ENCODE results near the gene PRKCI. TPM values are rescaled to one million over a fixed set of nuclear protein-coding genes. Genes with fewer than 3 reads are reported as not detected.
"Not testable (repeated sequence)": the region's sequence is repeated elsewhere in the genome, so short reads cannot be mapped to it uniquely, and the experiment has no call there.

The PRKCI gene
- total RNA-seq, 1 donor from 2014 or later: 43.2 TPM

DNA sequence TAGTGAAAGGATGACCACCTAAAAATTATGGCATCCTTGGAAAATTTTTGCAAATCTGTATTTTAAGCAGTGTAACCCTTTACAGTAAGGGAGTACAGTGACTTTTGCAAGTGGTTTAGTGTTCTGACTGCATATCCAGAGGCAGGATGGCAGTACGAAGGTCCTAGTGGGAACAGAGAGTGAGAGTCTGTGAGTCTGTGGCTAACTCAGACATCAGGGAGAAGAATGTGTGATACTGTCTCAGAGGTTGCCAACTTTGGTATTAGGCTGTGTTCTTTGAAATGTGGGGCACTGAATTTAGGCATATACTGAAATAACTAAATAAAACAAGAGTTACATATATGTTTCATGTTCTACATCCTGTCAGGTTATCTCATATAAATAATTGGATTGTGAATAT is 25.7 kb downstream of the PRKCI start:
- intact Hi-C loops (cut with DNase I): no loop called here
- Histone ChIP-seq H3K4me3 (no peak overlapping the region), H3K27ac (no peak overlapping the region), H3K4me1 (no peaks in the 10 kb centered on the region), H3K9me3 (no peaks in the 10 kb centered on the region), H3K36me3 (peaks cover 9% of the 10 kb centered on the region), H3K27me3 (no peaks in the 10 kb centered on the region)
- ATAC-seq (no peak), DNase-seq (no peak)
- TF ChIP-seq, protein P1, sequence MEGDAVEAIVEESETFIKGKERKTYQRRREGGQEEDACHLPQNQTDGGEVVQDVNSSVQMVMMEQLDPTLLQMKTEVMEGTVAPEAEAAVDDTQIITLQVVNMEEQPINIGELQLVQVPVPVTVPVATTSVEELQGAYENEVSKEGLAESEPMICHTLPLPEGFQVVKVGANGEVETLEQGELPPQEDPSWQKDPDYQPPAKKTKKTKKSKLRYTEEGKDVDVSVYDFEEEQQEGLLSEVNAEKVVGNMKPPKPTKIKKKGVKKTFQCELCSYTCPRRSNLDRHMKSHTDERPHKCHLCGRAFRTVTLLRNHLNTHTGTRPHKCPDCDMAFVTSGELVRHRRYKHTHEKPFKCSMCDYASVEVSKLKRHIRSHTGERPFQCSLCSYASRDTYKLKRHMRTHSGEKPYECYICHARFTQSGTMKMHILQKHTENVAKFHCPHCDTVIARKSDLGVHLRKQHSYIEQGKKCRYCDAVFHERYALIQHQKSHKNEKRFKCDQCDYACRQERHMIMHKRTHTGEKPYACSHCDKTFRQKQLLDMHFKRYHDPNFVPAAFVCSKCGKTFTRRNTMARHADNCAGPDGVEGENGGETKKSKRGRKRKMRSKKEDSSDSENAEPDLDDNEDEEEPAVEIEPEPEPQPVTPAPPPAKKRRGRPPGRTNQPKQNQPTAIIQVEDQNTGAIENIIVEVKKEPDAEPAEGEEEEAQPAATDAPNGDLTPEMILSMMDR (IDR thresholded peaks at IDR 0.05): no peak

DNA sequence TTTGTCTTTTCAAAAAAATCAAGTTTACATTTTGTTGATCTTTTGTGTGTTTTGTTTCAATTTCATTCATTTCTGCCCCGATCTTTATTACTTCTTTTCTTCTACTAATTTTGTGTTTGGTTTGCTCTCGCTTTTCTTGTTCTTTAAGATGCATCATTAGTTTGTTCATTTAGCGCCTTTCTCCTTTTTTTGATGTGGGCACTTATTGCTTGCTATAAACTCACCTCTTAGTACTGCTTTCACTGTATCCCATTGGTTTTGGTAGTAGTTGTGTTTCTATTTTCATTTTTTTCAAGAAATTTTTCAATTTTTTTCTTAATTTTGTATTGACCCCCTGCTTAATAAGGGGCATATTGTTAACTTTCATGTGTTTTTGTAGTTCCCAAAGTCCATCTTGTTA is 34.4 kb downstream of the PRKCI start:
- Histone ChIP-seq H3K4me1 (no peaks in the 10 kb centered on the region), H3K27me3 (no peaks in the 10 kb centered on the region), H3K4me3 (no peak overlapping the region), H3K36me3 (peaks cover 22% of the 10 kb centered on the region), H3K27ac (no peak overlapping the region), H3K9me3 (no peaks in the 10 kb centered on the region)
- ATAC-seq: no peak
- no peak for DNase-seq
- intact Hi-C loops (cut with DNase I): no loop called here
- TF ChIP-seq, protein P1 (IDR thresholded peaks at IDR 0.05): no peak

DNA sequence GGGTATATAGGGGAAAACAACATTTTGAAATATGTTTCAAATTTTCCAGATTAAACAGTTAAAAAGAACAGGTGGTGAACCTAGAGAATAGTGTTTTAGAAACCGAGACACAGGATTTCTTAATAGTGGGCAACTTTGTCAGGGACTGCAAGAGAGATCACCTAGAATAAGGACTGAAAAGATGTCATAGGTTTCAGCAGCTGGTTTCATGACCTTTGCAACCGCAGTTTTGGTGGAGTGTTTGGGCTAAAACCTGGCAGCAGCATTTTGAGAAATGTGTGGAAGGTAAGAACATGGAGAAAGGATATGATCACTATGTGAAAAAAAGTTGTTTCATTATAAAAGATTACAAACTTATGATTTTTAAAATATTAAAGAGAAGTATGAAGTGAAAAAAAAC is 34.9 kb downstream of the PRKCI start:
- Histone ChIP-seq H3K27ac (no peak overlapping the region), H3K4me3 (no peak overlapping the region), H3K9me3 (no peaks in the 10 kb centered on the region), H3K36me3 (peaks cover 26% of the 10 kb centered on the region), H3K4me1 (no peaks in the 10 kb centered on the region), H3K27me3 (no peaks in the 10 kb centered on the region)
- ATAC-seq (no peak), DNase-seq (no peak)
- TF ChIP-seq, protein P1 (IDR thresholded peaks at IDR 0.05): no peak
- intact Hi-C loops (cut with DNase I): no loop called here

DNA sequence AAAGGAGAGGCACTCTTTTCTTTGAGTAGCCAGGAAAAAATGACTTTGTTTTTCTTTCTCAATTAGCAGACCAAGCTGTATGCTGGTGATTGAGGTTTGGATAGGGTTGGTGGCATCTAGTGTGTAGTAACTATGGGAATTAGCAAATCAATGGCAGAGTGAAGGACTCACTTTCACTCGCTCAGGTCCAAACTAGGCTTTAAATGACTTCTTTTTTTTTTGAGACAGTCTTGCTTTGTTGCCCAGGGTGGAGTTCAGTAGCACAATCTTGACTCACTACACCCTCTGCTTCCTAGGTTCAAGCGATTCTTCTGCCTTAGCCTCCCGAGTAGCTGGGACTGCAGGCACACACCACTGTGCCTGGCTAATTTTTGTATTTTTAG is 35.9 kb downstream of the PRKCI start:
- intact Hi-C loops (cut with DNase I): no loop called here
- no peak for ATAC-seq
- TF ChIP-seq, protein P1 (IDR thresholded peaks at IDR 0.05): no peak
- Histone ChIP-seq H3K27me3 (no peaks in the 10 kb centered on the region), H3K27ac (no peak overlapping the region), H3K4me3 (no peak overlapping the region), H3K9me3 (no peaks in the 10 kb centered on the region), H3K4me1 (no peaks in the 10 kb centered on the region), H3K36me3 (peaks cover 26% of the 10 kb centered on the region)
- no peak for DNase-seq

DNA sequence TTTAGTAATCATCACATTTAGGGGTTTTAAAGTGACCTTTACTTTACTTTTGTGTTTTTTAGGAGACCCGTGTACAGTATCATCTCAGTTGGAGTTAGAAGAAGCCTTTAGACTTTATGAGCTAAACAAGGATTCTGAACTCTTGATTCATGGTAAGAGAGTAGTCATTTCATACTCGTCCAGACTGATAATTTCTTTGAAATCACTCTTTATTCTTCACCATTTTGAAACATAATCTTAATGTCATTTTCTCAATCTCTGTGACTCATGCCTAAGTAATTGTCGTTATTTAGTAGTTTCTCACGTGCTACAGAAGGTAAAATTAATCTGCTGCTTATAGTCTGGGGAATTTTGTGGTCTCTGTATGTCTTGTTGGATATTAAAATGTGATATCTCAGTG is 37.7 kb downstream of the PRKCI start:
- H3K27ac ChIP-seq: no peak overlapping the region
- H3K9me3 ChIP-seq: no peaks in the 10 kb centered on the region
- TF ChIP-seq, protein P1 (IDR thresholded peaks at IDR 0.05): no peak
- no peak for DNase-seq
- no peak for ATAC-seq
- peaks cover 41% of the 10 kb centered on the region for H3K36me3 ChIP-seq
- H3K4me3 ChIP-seq: no peak overlapping the region
- intact Hi-C loops (cut with DNase I): no loop called here
- H3K27me3 ChIP-seq: no peaks in the 10 kb centered on the region
- no peaks in the 10 kb centered on the region for H3K4me1 ChIP-seq

DNA sequence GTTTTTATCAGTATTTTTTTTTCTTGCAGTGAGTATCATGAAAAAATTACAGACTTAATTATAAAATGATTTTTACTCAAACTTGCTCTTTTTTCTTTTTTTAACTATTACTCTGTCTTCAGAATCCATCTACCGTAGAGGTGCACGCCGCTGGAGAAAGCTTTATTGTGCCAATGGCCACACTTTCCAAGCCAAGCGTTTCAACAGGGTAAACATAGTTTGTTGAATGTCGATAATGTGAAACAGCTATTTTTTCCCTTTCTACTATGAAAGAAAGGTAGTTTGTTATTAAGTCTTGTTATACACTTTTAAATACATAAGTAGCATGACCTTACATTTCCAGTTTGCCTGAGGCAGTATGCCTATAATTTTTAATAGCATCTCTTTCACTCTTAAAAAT is 45.6 kb downstream of the PRKCI start:
- H3K4me3 ChIP-seq: no peak overlapping the region
- TF ChIP-seq, protein P1 (IDR thresholded peaks at IDR 0.05): no peak
- no peak overlapping the region for H3K27ac ChIP-seq
- no peaks in the 10 kb centered on the region for H3K27me3 ChIP-seq
- intact Hi-C loops (cut with DNase I): no loop called here
- no peaks in the 10 kb centered on the region for H3K9me3 ChIP-seq
- H3K36me3 ChIP-seq: peaks cover 70% of the 10 kb centered on the region
- DNase-seq (no peak), ATAC-seq (no peak)
- H3K4me1 ChIP-seq: no peaks in the 10 kb centered on the region

DNA sequence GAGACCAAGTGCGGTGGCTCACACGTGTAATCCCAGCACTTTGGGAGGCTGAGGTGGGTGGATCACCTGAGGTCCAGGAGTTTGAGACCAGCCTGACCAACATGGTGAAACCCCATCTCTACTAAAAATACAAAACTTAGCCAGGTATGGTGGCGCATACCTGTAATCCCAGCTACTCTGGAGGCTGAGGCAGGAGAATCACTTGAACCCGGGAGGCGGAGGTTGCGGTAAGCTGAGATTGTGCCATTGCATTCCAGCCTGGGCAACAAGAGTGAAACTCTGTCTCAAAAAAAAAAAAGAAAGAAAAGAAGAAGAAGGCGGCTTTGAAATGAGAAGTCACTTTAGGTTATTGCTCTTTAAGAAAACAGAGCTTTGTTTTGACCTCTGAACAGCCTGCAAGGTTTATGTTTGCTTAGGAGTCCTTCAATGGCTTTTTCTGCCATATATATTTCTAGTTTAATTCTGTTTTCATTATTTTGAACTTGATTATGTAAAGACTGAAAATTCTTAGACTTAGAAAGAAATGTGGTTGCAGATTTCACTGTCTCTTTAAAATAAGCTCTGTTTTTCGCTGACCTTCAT is 47.5 kb downstream of the PRKCI start:
- intact Hi-C loops (cut with DNase I); H3K4me3 ChIP-seq; H3K9me3 ChIP-seq; ATAC-seq; DNase-seq; H3K27ac ChIP-seq; H3K27me3 ChIP-seq; H3K4me1 ChIP-seq: not testable (repeated sequence)
- peaks cover 75% of the 10 kb centered on the region for H3K36me3 ChIP-seq

Measured in upper lobe of right lung (tissue), 1 donor.